Measurements from ENCODE around the gene NQO2.

The NQO2 gene, protein sequence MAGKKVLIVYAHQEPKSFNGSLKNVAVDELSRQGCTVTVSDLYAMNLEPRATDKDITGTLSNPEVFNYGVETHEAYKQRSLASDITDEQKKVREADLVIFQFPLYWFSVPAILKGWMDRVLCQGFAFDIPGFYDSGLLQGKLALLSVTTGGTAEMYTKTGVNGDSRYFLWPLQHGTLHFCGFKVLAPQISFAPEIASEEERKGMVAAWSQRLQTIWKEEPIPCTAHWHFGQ

DNA sequence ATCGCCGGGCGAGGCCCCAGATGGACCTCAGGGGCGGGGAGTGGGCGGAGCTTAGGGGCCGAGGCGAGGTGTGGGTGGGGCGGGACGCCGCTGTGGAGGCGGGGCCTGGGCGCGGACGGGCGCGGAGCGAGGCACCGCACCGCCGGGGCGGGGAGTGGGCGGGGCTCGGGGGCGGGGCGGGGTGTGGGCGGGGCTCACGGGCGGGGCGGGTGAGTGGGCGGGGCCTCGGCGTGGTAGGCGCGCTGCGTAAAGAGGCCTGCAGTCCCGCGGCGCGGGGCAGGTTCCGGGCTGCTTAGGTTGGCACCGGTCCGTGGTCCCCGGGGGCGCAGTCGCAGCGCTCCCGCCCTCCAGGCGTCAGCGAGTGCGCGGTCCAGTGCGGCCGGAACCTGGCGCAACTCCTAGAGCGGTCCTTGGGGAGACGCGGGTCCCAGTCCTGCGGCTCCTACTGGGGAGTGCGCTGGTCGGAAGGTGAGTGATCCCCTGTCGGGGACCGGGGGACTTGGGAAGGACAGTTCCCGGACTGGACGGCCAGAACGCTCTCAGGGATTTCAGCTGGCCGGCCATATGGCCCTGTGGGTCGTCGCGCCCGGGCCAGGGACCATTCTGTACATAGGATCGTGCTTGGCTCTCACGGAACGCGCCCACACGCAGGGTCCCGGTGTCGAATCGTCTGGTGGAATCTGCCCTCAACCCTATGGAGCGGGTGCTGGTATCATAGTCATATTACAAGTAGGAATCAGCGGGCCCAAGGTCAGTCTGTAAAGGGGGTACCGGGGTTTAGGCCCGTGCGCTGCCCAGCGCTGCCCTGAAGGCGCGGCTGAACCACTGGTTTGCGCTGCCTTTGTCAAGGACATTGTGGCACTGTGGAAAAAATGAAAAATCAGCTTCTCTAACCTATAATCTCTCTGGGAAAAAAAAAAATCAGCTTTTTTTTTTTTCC, at the start of gene NQO2:
NQO2 (plus strand) TSS at position 277 of the 940 bp plus-strand sequence. CDS start 6,659 bp downstream, outside the sequence.
- Mint-ChIP-seq H3K36me3 (peaks cover 20% of the 10 kb centered on the region), H3K27ac (peak within 1 kb of the TSS; percentile 91), H3K4me1 (peaks cover 38% of the 10 kb centered on the region), H3K4me3 (peak within 1 kb of the TSS; percentile 87), H3K9me3 (no peaks in the 10 kb centered on the region)
- DNase-seq (ENCODE audit: low spot score in 2 of 2) = peak in 1 of 2 donors; percentile 90
- peak; percentile 83 for ATAC-seq

GRCh38 chr6:2950713-2951112, 49.0 kb upstream of the NQO2 start:
- H3K4me1 Mint-ChIP-seq = peaks cover 24% of the 10 kb centered on the region
- DNase-seq (ENCODE audit: low spot score in 2 of 2) (no peak), ATAC-seq (no peak)
- H3K27ac Mint-ChIP-seq = no peak overlapping the region
- H3K9me3 Mint-ChIP-seq = no peaks in the 10 kb centered on the region
- peaks cover 35% of the 10 kb centered on the region for H3K36me3 Mint-ChIP-seq
- no peak overlapping the region for H3K4me3 Mint-ChIP-seq

DNA sequence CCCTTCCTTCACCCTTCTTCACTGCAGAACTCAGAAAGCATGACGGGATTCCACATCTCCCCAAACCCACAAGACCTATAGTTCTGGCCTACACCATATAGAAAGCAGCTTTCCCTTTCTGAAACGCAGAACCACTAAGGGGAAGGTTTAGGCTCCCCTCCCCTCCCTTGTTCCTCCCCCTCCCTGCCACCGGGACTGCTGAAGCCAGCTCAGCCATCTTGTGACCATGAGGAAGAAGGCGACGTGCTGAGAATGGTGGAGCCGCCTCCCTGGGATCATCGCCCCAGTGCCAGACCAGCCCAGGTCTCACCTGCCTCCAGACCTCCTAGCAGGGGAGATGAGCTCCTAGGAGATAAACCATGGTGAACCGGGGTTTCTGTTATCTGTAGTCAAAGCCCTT, 48.0 kb upstream of the NQO2 start:
- H3K4me1 Mint-ChIP-seq = peaks cover 24% of the 10 kb centered on the region
- no peaks in the 10 kb centered on the region for H3K9me3 Mint-ChIP-seq
- peak overlapping the region; percentile 48 for H3K4me3 Mint-ChIP-seq
- DNase-seq (ENCODE audit: low spot score in 2 of 2) (no peak), ATAC-seq (no peak)
- H3K27ac Mint-ChIP-seq = no peak overlapping the region
- H3K36me3 Mint-ChIP-seq = peaks cover 35% of the 10 kb centered on the region

DNA sequence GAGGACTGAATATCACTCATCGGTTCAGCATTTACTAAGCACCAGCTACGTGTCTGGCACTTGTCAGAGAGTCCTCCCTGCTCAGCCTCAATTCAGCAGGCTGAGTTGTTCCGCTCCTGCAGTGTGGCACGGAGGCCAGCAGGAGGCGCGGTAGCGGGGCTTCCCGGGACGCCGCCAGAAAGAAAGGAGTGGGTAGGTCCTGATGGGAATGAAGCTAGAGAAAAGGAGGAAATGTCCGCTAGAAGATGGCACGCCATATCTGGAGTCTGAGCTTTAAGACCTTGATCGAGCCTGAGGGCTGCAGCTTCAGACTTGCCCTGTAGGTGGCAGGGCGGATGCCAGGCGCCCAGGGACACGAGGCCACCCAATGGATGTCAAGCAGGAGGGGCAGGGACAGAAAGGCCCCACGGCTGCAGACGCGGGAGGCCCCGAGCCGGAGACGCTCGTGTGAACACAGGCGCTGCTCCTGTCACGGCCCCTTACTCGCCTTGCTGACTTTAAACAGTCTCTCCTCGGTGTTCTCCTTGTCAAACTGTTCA, 47.1 kb upstream of the NQO2 start:
- no peak overlapping the region for H3K27ac Mint-ChIP-seq

DNA sequence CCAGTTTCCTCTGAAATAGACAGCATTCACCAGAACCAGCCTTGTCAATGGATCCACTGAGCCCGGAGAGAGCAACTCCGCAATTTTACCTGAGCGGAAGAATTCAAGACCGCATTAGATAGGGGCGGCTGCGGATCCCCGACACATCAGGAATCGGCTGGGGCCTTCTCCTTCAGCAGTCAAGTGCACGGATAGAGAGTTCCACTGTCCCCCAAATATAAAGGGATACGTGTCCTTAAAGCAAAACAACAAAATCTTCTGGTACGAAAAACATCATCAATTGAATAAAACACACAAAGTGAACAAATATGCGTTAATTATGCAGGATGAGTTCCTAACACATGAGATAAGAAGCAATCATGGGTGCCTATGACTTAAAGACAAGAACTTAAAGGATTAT, 46.6 kb upstream of the NQO2 start:
- H3K4me1 Mint-ChIP-seq = peaks cover 14% of the 10 kb centered on the region
- DNase-seq (ENCODE audit: low spot score in 2 of 2) (no peak), ATAC-seq (no peak)
- H3K9me3 Mint-ChIP-seq = no peaks in the 10 kb centered on the region
- peaks cover 32% of the 10 kb centered on the region for H3K36me3 Mint-ChIP-seq
- no peak overlapping the region for H3K27ac Mint-ChIP-seq
- peak overlapping the region; percentile 48 for H3K4me3 Mint-ChIP-seq

More for the DNA sequence above, 47.1 kb upstream of the NQO2 start:
- DNase-seq (ENCODE audit: low spot score in 2 of 2) = peak; percentile 45 to 81
- no peaks in the 10 kb centered on the region for H3K9me3 Mint-ChIP-seq
- ATAC-seq = peak; percentile 97
- H3K36me3 Mint-ChIP-seq = peaks cover 35% of the 10 kb centered on the region
- H3K4me3 Mint-ChIP-seq = peak overlapping the region; percentile 48
- peaks cover 17% of the 10 kb centered on the region for H3K4me1 Mint-ChIP-seq

- Mint-ChIP-seq H3K27ac (no peak overlapping the region), H3K4me3 (no peak overlapping the region), H3K4me1 (peaks cover 11% of the 10 kb centered on the region), H3K9me3 (no peaks in the 10 kb centered on the region), H3K36me3 (peaks cover 18% of the 10 kb centered on the region)
- ATAC-seq (no peak), DNase-seq (ENCODE audit: low spot score in 2 of 2) (no peak)
Measured at GRCh38 chr6:2956930-2957685, 42.6 kb upstream of the NQO2 start.

DNA sequence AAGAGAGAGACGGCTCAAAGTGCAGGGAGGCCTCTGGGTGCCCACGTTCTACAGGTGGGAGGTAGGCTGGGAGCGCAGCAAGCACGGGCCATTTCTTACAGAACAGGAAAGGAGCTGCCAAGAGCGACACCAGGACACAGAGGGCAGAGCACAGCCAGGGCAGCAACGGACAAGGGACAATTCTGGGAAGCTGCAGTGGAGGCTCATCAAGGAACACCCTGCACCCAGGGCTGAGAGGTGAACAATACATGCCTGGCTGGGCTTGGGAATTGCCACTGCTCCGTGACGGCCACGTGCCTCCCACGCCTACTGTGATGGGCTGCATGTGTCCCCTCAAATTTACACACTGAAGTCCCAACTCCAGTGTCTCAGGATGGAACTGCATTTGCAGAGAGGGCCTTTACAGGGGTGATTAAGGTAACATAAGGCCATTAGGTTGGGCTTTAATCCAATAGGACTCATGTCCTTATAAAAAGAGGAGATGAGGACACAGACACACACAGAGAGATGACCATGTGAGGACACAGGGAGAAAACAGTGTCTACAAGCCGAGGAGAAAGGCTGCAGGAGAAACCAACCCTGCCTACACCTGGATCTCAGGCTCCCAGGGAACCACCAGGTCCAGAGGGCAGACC, 41.9 kb upstream of the NQO2 start:
- Mint-ChIP-seq H3K27ac (no peak overlapping the region), H3K4me1 (peaks cover 7% of the 10 kb centered on the region), H3K9me3 (no peaks in the 10 kb centered on the region), H3K4me3 (no peak overlapping the region), H3K36me3 (peaks cover 11% of the 10 kb centered on the region)
- DNase-seq (ENCODE audit: low spot score in 2 of 2) (no peak), ATAC-seq (no peak)

DNA sequence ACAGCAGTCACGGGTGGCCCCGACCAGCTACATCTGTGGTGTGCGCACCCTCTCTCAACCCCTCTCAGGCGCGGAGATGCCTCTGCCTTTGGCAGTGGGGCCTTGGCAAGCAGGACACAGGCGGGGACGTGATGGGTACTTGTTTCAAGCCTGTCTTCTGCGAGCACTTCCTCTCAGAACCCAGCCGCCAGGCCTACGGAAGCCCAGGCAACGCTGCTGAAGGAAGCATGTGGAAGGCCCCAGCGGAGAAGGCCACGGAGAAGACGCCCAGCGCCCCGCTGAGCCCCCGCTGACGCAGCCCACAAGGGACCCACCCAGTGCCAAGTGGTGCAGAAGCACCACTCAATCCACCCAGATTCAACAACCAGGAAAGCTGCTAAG, 41.4 kb upstream of the NQO2 start:
- no peak overlapping the region for H3K4me3 Mint-ChIP-seq
- no peaks in the 10 kb centered on the region for H3K9me3 Mint-ChIP-seq
- H3K4me1 Mint-ChIP-seq = peaks cover 7% of the 10 kb centered on the region
- no peak for DNase-seq (ENCODE audit: low spot score in 2 of 2)
- H3K36me3 Mint-ChIP-seq = peaks cover 8% of the 10 kb centered on the region
- ATAC-seq = no peak
- no peak overlapping the region for H3K27ac Mint-ChIP-seq

DNA sequence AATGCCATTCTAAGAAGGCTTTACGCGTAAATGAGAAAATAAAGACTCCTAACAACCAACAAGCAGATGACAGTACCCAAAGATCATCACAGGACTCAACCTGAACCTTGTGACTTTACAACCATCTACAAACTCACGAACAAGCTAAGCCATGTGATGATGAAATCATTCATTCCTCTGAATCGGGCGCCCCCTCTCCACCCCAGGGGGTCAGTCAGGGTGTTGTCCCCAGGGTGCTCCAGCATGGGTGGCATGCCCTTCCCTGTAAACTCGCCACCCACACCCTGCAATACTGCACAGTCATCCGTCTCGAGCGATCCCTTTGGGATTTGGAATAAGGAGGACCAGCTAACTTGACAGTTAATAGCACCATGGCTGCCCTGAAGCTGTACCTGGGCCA, 40.9 kb upstream of the NQO2 start:
- no peak for ATAC-seq
- no peak overlapping the region for H3K4me3 Mint-ChIP-seq
- no peaks in the 10 kb centered on the region for H3K9me3 Mint-ChIP-seq
- peaks cover 7% of the 10 kb centered on the region for H3K4me1 Mint-ChIP-seq
- DNase-seq (ENCODE audit: low spot score in 2 of 2) = no peak
- H3K36me3 Mint-ChIP-seq = peaks cover 8% of the 10 kb centered on the region
- no peak overlapping the region for H3K27ac Mint-ChIP-seq

- H3K4me3 Mint-ChIP-seq = no peak overlapping the region
- ATAC-seq (no peak), DNase-seq (ENCODE audit: low spot score in 2 of 2) (no peak)
- H3K4me1 Mint-ChIP-seq = peaks cover 7% of the 10 kb centered on the region
- H3K27ac Mint-ChIP-seq = no peak overlapping the region
- H3K9me3 Mint-ChIP-seq = no peaks in the 10 kb centered on the region
- no peaks in the 10 kb centered on the region for H3K36me3 Mint-ChIP-seq
Measured at GRCh38 chr6:2959909-2960719, 39.6 kb upstream of the NQO2 start.

DNA sequence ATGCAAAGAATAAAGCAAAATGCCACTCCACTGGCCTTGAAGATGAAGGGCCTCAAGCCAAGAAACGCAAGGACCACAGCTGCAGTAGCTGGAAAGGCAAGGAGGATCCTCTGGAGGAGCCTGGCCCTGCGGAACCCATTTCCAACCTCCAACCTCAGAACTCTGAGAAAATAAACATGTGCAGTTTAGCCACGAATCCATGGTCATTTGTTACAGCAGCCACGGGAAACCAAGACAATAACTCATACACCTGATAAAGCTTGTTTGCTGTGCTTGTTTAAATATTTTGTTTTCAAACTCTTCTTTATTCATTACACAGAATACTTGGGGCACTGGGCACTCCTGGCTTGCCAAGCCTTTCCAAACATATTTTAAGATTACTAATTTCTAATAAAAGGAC, 38.8 kb upstream of the NQO2 start:
- Mint-ChIP-seq H3K4me3 (no peak overlapping the region), H3K36me3 (no peaks in the 10 kb centered on the region), H3K4me1 (peaks cover 7% of the 10 kb centered on the region), H3K27ac (no peak overlapping the region), H3K9me3 (no peaks in the 10 kb centered on the region)
- DNase-seq (ENCODE audit: low spot score in 2 of 2) (no peak), ATAC-seq (no peak)

DNA sequence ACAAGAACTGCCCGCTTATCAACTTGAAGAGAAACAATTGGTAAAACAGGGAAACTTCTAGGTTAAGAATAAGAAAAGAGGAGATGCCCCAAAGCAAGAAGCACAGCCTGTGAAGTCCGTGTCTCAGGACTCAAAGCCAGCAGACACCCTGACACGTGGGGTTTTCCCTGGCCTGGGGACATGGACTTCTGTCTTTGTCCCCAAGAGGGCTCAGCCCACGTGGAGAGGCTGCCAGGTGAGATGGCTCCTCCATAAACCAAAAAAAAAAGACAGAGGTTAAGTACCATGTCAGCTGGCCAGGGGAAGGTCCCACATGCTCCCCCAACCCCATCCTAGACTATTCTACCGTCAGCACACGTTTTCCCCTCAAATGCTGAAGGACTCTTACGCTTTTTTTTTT, 38.2 kb upstream of the NQO2 start:
- Mint-ChIP-seq H3K9me3 (no peaks in the 10 kb centered on the region), H3K36me3 (no peaks in the 10 kb centered on the region), H3K4me1 (peaks cover 11% of the 10 kb centered on the region), H3K27ac (no peak overlapping the region), H3K4me3 (no peak overlapping the region)
- DNase-seq (ENCODE audit: low spot score in 2 of 2) = no peak
- ATAC-seq = no peak

- ATAC-seq = no peak
- Mint-ChIP-seq H3K9me3 (no peaks in the 10 kb centered on the region), H3K27ac (no peak overlapping the region), H3K4me1 (peaks cover 11% of the 10 kb centered on the region), H3K4me3 (no peak overlapping the region), H3K36me3 (no peaks in the 10 kb centered on the region)
- DNase-seq (ENCODE audit: low spot score in 2 of 2) = no peak
Measured at GRCh38 chr6:2962004-2962403, 37.7 kb upstream of the NQO2 start.

- H3K4me3 Mint-ChIP-seq = no peak overlapping the region
- no peaks in the 10 kb centered on the region for H3K9me3 Mint-ChIP-seq
- H3K36me3 Mint-ChIP-seq = no peaks in the 10 kb centered on the region
- DNase-seq (ENCODE audit: low spot score in 2 of 2) (no peak), ATAC-seq (no peak)
- H3K27ac Mint-ChIP-seq = no peak overlapping the region
- H3K4me1 Mint-ChIP-seq = peaks cover 12% of the 10 kb centered on the region
Measured at GRCh38 chr6:2962636-2963035, 37.1 kb upstream of the NQO2 start.

All from stimulated activated effector memory CD8-positive, alpha-beta T cell treated with anti-CD3 and anti-CD28 coated beads, Interleukin-12 subunit alpha, Interleukin-12 subunit beta, amount 100 ng/mL, for 72 hours (primary cell).